PC-3 (cell line): Measurements from ENCODE around the gene DSCAM. TPM values are rescaled to one million over a fixed set of nuclear protein-coding genes. Genes with fewer than 3 reads are reported as not detected.

Experiments
- ATAC-seq: fragments of 200-7000 bp; cut with Tn5 transposase; 2 replicates; pipeline ENCODE4 v1.9.1; 2020; ENCODE audit warnings: mild to moderate bottlenecking, moderate library complexity
- BruUV-seq: library from RNA; stranded (reverse); fragments of 400-500 nt; replicated peaks from 2 replicates; lab custom pipeline; 2021; lab: Mats Ljungman, UMichigan
- CTCF ChIA-PET: fragments of 300-600 bp; sonication (Branson Sonifier 250); formaldehyde crosslinking; loops from one replicate; lab custom pipeline; 2022; ENCODE audit warnings: antibody characterized with exemption; lab: Charles Lee
- POLR2A ChIA-PET: fragments of 300-600 bp; sonication (Branson Sonifier 250); formaldehyde crosslinking; loops from one replicate; lab custom pipeline; 2022; ENCODE audit warnings: antibody characterized with exemption; ENCODE audit not compliant: unreplicated experiment; lab: Charles Lee
- DNase-seq: peaks from one replicate; pipeline ENCODE4 v3.0.0-alpha.2; 2015
- H2AFZ ChIP-seq: fragments of 300-600 bp; sonication (generic); 2 replicates; pipeline ENCODE4 v1.6.0; 2016; ENCODE audit warnings: antibody characterized with exemption, low read length
- H3F3A ChIP-seq: fragments of 300-600 bp; sonication (generic); one replicate; pipeline ENCODE4 v1.6.0; 2017; ENCODE audit warnings: antibody characterized with exemption, low read length, control low read depth, mild to moderate bottlenecking; ENCODE audit not compliant: unreplicated experiment
- H3K27ac ChIP-seq: fragments of 300-600 bp; sonication (generic); 2 replicates; pipeline ENCODE4 v1.5.1; 2016; ENCODE audit warnings: mild to moderate bottlenecking, low read length
- H3K27me3 ChIP-seq: fragments of 300-600 bp; sonication (generic); 2 replicates; pipeline ENCODE4 v1.6.1; 2016; ENCODE audit warnings: low read length, mixed read lengths
- H3K36me3 ChIP-seq: fragments of 300-600 bp; sonication (generic); 2 replicates; pipeline ENCODE4 v1.6.1; 2016; ENCODE audit warnings: low read depth, mixed run types, low read length, mixed read lengths
- H3K4me1 ChIP-seq: fragments of 300-600 bp; sonication (generic); 2 replicates; pipeline ENCODE4 v1.5.1; 2016; ENCODE audit warnings: low read length; ENCODE audit not compliant: insufficient read depth
- H3K4me2 ChIP-seq: fragments of 300-600 bp; sonication (generic); 2 replicates; pipeline ENCODE4 v1.6.0; 2016; ENCODE audit warnings: low read length
- H3K4me3 ChIP-seq: fragments of 300-600 bp; sonication (generic); 2 replicates; pipeline ENCODE4 v1.5.1; 2016; ENCODE audit warnings: mild to moderate bottlenecking, low read length, mixed read lengths
- H3K79me2 ChIP-seq: fragments of 300-600 bp; sonication (generic); 2 replicates; pipeline ENCODE4 v1.6.1; 2017; ENCODE audit warnings: low read length, mixed read lengths
- H3K9ac ChIP-seq: fragments of 300-600 bp; sonication (generic); 2 replicates; pipeline ENCODE4 v1.6.0; 2016; ENCODE audit warnings: mild to moderate bottlenecking, low read length
- H3K9me2 ChIP-seq: fragments of 300-600 bp; sonication (generic); replicated peaks from 2 replicates; pipeline ENCODE4 v1.6.1; 2016; ENCODE audit warnings: mixed run types, low read length, mixed read lengths
- H3K9me3 ChIP-seq: fragments of 300-600 bp; sonication (generic); 2 replicates; pipeline ENCODE4 v1.6.1; 2016; ENCODE audit warnings: low read length, mixed read lengths
- H4K20me1 ChIP-seq: fragments of 300-600 bp; sonication (generic); 2 replicates; pipeline ENCODE4 v1.6.1; 2016; ENCODE audit warnings: low read length, mixed read lengths
- CTCF ChIP-seq: fragments of 300-600 bp; sonication (generic); conservative IDR thresholded peaks from 2 replicates; pipeline ENCODE4 v1.5.1; 2017; ENCODE audit warnings: antibody characterized with exemption, low read depth, mild to moderate bottlenecking, low read length
- EZH2 ChIP-seq: fragments of 300-600 bp; sonication (generic); IDR thresholded peaks from one replicate; pipeline ENCODE4 v1.6.1; 2017; ENCODE audit warnings: antibody characterized with exemption, mild to moderate bottlenecking, low read length; ENCODE audit not compliant: unreplicated experiment
- EZH2phosphoT487 ChIP-seq: fragments of 300-600 bp; sonication (generic); IDR thresholded peaks from 2 replicates; pipeline ENCODE4 v1.6.1; 2018; ENCODE audit warnings: mild to moderate bottlenecking, antibody characterized with exemption, low read length, borderline replicate concordance
- intact Hi-C: fragments of 100-400 bp; cut with micrococcal nuclease; formaldehyde crosslinking; loops from 2 replicates; pipeline ENCODE4 v1.9.0; 2023
- total RNA-seq: library from RNA; depleted of rRNA; stranded (reverse); fragments of >200 nt; gene quantifications from 2 replicates; pipeline ENCODE4 v1.2.3, GENCODE V29; 2014

Gene DSCAM
- total RNA-seq, 1 experiment from 2014 or later: not detected

GRCh38 chr21:40060083-40060677 is 786.8 kb downstream of the DSCAM start:
- H3F3A ChIP-seq: no peaks in the 10 kb centered on the region
- no peaks in the 10 kb centered on the region for H3K79me2 ChIP-seq
- intact Hi-C loops: no loop called here
- no peak overlapping the region for H3K4me2 ChIP-seq
- H3K4me3 ChIP-seq: no peak overlapping the region
- no peaks in the 10 kb centered on the region for H3K27me3 ChIP-seq
- no peaks in the 10 kb centered on the region for H4K20me1 ChIP-seq
- H2AFZ ChIP-seq: no peak overlapping the region
- no peaks in the 10 kb centered on the region for H3K9me2 ChIP-seq
- no peak overlapping the region for H3K9ac ChIP-seq
- no peak for DNase-seq
- ChIA-PET CTCF (no interaction called here), POLR2A (no interaction called here)
- TF ChIP-seq CTCF: no peak
- no peak for TF ChIP-seq EZH2
- TF ChIP-seq EZH2phosphoT487: no peak
- H3K9me3 ChIP-seq: peaks cover 11% of the 10 kb centered on the region; the same call in 1 of the 2 replicates
- H3K4me1 ChIP-seq: no peaks in the 10 kb centered on the region
- no TSS peak for BruUV-seq
- H3K27ac ChIP-seq: no peak overlapping the region
- no peak for ATAC-seq
- H3K36me3 ChIP-seq: no peaks in the 10 kb centered on the region

GRCh38 chr21:40057331-40057730 is 789.6 kb downstream of the DSCAM start:
- H3K4me3 ChIP-seq: no peak overlapping the region
- H3K9ac ChIP-seq: no peak overlapping the region
- peaks cover 6% of the 10 kb centered on the region; the same call in 1 of the 2 replicates for H3K9me3 ChIP-seq
- no peak for ATAC-seq
- no peak for DNase-seq
- no peak overlapping the region for H3K4me2 ChIP-seq
- ChIA-PET CTCF (no interaction called here), POLR2A (no interaction called here)
- no peaks in the 10 kb centered on the region for H3K4me1 ChIP-seq
- H3K36me3 ChIP-seq: no peaks in the 10 kb centered on the region
- H3F3A ChIP-seq: no peaks in the 10 kb centered on the region
- no peak overlapping the region for H3K27ac ChIP-seq
- H3K79me2 ChIP-seq: no peaks in the 10 kb centered on the region
- intact Hi-C loops: no loop called here
- no peaks in the 10 kb centered on the region for H4K20me1 ChIP-seq
- no peak overlapping the region for H2AFZ ChIP-seq
- TF ChIP-seq EZH2 (no peak), EZH2phosphoT487 (no peak), CTCF (no peak)
- BruUV-seq: no TSS peak
- no peaks in the 10 kb centered on the region for H3K27me3 ChIP-seq
- no peaks in the 10 kb centered on the region for H3K9me2 ChIP-seq

GRCh38 chr21:40056031-40056430 is 790.9 kb downstream of the DSCAM start:
- CTCF ChIA-PET: no interaction called here

More at GRCh38 chr21:40056031-40056430, 790.9 kb downstream of the DSCAM start:
- no peak overlapping the region for H3K4me3 ChIP-seq
- H3K9me3 ChIP-seq: peaks cover 6% of the 10 kb centered on the region; the same call in 1 of the 2 replicates
- H3K9ac ChIP-seq: no peak overlapping the region
- no peaks in the 10 kb centered on the region for H3K4me1 ChIP-seq
- intact Hi-C loops: no loop called here
- H3K9me2 ChIP-seq: no peaks in the 10 kb centered on the region
- TF ChIP-seq EZH2phosphoT487 (no peak), EZH2 (no peak), CTCF (no peak)
- no peak overlapping the region for H3K27ac ChIP-seq
- no peak overlapping the region for H2AFZ ChIP-seq
- POLR2A ChIA-PET: no interaction called here
- BruUV-seq: no TSS peak
- DNase-seq: no peak
- H3K36me3 ChIP-seq: no peaks in the 10 kb centered on the region
- H3K4me2 ChIP-seq: no peak overlapping the region
- H3K27me3 ChIP-seq: no peaks in the 10 kb centered on the region
- ATAC-seq: no peak
- H4K20me1 ChIP-seq: no peaks in the 10 kb centered on the region
- no peaks in the 10 kb centered on the region for H3F3A ChIP-seq
- H3K79me2 ChIP-seq: no peaks in the 10 kb centered on the region
